D721Med (cell line): ENCODE data around the gene TNFRSF1B.

Experiments
- DNase-seq: peaks from one replicate; pipeline ENCODE4 v3.0.0; 2011; ENCODE audit warnings: low spot score; ENCODE audit not compliant: insufficient read length
- FAIRE-seq: peaks from 2 replicates; lab custom pipeline; 2011; peaks lifted over from hg19 to GRCh38; lab: Jason Lieb, UNC
- CTCF ChIP-seq: IDR thresholded peaks from 2 replicates; pipeline ENCODE4 v1.5.1; 2012; ENCODE audit warnings: mild to moderate bottlenecking, control low read depth; ENCODE audit not compliant: insufficient read depth; ENCODE audit errors: missing control alignments

Gene TNFRSF1B

GRCh38 chr1:12142891-12143630, 23.7 kb upstream of the TNFRSF1B start:
- no peak for DNase-seq
- TF ChIP-seq CTCF: no peak
- no peak for FAIRE-seq

GRCh38 chr1:12143631-12144155, 23.1 kb upstream of the TNFRSF1B start:
- FAIRE-seq: no peak

DNA sequence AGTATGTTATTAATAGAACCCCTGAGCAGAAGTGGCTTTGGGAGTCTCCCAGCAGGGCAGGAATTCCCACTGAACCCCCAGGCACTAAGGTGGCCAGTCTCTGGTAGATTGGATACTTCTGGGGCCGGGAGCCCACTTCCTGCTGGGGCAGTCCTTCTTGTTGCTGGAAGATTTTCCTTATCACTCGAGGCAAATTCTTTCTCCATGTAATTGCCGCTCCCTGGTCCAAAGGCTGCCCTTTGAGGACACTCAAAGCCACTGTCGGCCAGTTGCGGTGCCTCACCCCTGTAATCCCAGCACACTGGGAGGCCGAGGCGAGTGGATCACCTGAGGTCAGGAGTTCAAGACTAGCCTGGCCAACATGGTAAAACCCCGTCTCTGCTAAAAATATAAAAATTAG, 22.6 kb upstream of the TNFRSF1B start:
- no peak for DNase-seq
- TF ChIP-seq CTCF: no peak
- no peak for FAIRE-seq

More at GRCh38 chr1:12143631-12144155, 23.1 kb upstream of the TNFRSF1B start:
- no peak for DNase-seq
- no peak for TF ChIP-seq CTCF

- DNase-seq (no peak), FAIRE-seq (no peak)
- no peak for TF ChIP-seq CTCF
Observed at GRCh38 chr1:12144969-12145368, 21.8 kb upstream of the TNFRSF1B start.

GRCh38 chr1:12145616-12146342, 21.0 kb upstream of the TNFRSF1B start:
- FAIRE-seq (no peak), DNase-seq (no peak)
- TF ChIP-seq CTCF: no peak

DNA sequence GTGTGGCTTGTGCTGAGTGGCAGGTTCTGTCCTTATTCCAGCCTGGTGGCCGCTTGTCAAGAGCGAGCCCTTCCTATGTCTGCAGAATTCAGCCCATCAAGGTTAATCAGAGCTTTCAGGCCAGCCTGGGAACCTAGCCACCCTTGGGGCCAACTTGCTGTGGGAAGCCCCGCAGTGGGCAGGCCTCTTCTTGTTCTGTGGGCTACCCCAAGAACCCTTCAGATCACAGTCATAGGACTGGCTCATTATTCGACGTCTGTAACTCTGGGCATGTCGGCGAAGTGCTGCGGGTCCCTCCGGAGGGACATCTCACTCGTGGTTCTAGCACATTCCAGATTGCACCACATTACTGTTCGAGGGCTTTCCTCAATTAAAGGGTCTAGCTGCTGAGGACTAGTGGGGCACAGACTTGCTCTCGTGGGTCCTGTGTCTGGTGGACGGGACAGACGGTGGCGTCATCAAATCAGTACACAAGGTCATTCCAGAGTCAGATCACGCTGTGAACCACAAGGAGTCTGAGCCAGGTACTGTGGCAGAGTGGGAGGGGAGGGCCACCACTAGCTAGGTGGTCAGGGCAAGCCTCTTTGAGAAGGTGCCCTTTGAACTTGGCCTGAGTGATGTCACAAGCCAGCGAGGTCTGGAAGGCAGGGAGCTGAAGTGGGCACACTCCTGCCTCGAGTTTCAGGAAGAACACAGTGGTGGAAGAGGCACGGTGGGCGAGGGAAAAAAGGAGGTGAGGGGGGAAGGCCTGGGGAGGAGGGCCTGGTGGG, 20.3 kb upstream of the TNFRSF1B start:
- FAIRE-seq (no peak), DNase-seq (no peak)
- no peak for TF ChIP-seq CTCF
